Right ventricle myocardium superior (tissue), 1 donor: ENCODE measurements around the gene MRC2. TPM values are rescaled to one million over a fixed set of nuclear protein-coding genes. Genes with fewer than 3 reads are reported as not detected.
A peak's percentile ranks its signal among the peaks of the same experiment; 100 is the strongest.

Experiments
- ATAC-seq: fragments of 200-7000 bp; cut with Tn5 transposase; one replicate; pipeline ENCODE4 v1.9.1; 2020; ENCODE audit warnings: mild to moderate bottlenecking; ENCODE audit not compliant: poor library complexity
- DNase-seq: peaks from one replicate; pipeline ENCODE4 v3.0.0-alpha.2; 2020
- intact Hi-C: fragments of 100-400 bp; cut with DNase I; formaldehyde crosslinking; loops from one replicate; pipeline ENCODE4 v1.11.2; 2022
- total RNA-seq: library from RNA; stranded (reverse); fragmentation: NEBNext Ultra II Directional; extraction: Animal tissue kit (Norgen Biotek cat#: 25700); gene quantifications from one replicate; pipeline ENCODE4 v1.2.1, GENCODE V29; 2021
- donor health status: DM: no; HTN: yes; CAD: no; lungs with severe emphysema.

Gene MRC2
- total RNA-seq, 1 donor from 2014 or later, result 23.0 TPM

- DNase-seq, result no peak
- intact Hi-C loops, result no loop called here
- ATAC-seq, result no peak
Observed at GRCh38 chr17:62630365-62631085, 3.1 kb downstream of the MRC2 start.

DNA sequence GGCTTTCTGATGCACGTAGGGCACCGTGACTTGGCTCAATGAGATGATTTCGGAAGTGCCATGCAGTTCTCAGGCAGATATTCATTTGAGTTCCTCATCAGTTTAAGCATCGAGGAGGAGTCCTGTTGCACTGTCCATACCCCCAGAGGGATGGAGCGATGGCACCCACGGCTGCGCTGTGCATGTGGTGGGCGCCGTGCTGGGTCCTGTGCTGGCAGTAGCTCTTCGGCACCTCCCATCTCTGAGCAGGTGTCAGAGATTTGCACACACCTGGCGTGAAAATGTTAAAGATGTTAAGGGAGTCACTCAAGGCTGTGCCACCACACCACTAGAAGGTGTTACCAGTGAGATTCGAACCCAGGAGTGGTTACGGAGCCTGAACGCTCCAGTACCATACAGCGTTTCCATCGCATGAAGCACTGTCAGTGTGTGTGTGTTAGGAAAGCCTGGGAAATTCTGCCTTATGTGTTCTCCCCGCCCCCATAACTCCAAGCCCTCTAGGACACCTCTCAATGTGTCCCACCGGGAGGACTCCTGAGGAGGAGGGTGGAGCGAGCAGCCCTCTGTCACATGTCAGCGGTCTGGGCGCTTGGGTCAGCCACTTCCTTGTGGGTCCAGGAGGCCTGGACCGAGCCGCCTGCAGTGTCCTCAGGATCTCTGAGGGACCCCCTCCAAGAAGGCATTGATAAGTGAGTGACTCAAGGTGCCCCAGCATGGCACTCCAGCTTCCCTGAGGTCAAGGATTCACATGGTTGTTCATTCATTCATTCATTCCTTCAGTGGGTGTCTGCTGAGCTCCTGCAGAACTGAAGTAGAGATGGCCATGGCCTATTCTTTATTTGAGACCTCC is 3.8 kb downstream of the MRC2 start:
- ATAC-seq, result no peak
- intact Hi-C loops, result no loop called here
- DNase-seq, result no peak

GRCh38 chr17:62631936-62632924 is 4.8 kb downstream of the MRC2 start:
- ATAC-seq, result no peak
- no peak for DNase-seq
- intact Hi-C loops, result no loop called here

GRCh38 chr17:62637809-62638208 is 10.3 kb downstream of the MRC2 start:
- no peak for ATAC-seq
- DNase-seq, result no peak
- intact Hi-C loops, result no loop called here

DNA sequence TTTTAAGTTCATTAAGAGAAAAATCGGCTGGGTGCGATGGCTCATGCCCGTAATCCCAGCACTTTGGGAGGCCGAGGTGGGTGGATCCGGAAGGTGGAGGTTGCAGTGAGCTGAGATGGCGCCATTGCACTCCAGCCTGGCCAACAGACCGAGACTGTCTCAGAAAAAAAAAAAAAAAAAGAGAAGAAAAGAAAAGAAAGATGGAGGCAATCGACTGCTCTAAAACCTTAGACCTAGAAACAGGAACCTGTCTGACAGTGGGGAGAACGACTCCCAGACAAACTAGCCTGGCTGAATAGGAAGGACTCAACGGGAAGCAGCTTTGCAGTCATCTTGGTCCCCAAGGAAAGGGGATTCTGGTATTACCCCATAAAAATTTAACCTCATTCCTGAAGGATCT is 13.7 kb downstream of the MRC2 start:
- intact Hi-C loops, result no loop called here

GRCh38 chr17:62641951-62642350 is 14.5 kb downstream of the MRC2 start:
- ATAC-seq (no peak), DNase-seq (no peak)
- intact Hi-C loops, result no loop called here

More for the DNA sequence above, 13.7 kb downstream of the MRC2 start:
- ATAC-seq, result no peak
- DNase-seq, result no peak

GRCh38 chr17:62643496-62643895 is 16.0 kb downstream of the MRC2 start:
- ATAC-seq (no peak), DNase-seq (no peak)
- intact Hi-C loops, result no loop called here

GRCh38 chr17:62644487-62645173 is 17.2 kb downstream of the MRC2 start:
- DNase-seq (no peak), ATAC-seq (no peak)
- intact Hi-C loops, result no loop called here

DNA sequence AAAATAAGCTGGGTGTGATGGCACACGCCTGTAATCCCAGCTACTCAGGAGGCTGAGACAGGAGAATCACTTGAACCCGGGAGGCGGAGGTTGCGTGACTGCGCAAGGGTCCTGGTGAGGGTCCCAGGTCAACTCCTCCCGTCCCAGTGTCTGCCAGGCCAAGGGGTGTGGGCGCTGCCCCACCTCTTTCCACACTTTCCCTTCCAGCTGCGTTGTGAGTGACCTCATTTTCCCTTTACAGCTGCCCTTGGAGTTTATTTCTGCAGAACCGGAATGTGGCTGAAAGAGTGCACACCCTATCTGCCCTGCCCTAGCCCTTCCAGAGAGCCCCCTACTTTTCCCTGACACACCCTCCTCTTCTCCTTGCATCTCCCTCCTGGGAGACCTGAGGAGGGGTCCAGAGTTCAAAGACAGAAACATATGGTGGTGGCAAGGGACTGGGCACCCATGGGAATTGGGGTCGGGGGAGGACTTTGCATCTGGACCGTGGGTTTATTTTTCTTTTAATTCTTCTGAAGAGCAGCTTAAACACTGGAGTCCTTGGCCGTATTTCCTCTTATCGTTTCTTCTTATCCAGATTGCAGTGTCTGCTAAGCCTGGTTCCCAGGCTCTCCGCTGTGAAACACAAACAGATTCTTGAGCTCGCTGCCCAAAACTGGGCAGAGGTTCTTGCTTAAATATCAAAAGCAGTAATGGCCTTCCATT is 20.9 kb downstream of the MRC2 start:
- intact Hi-C loops, result no loop called here

DNA sequence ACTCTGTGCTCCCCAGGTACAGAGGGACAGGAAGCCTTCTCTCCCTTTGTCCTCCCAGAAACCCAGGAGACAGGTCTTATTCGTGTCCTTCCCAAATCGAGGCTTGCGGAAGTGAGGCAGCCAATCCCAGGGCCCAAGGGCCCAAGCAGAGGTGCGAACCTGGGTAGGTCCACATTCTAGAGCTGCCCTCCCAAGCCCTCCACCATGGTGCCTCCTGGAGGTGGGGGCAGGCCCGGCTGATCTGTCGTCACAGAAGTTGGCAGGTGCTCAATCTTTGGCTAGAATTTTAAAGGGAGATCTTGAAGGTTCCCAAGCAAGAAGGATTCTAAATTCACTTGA is 21.5 kb downstream of the MRC2 start:
- DNase-seq (no peak), ATAC-seq (no peak)
- intact Hi-C loops, result no loop called here

More for the DNA sequence above, 20.9 kb downstream of the MRC2 start:
- peak; percentile 24 for ATAC-seq
- peak; percentile 55 for DNase-seq

DNA sequence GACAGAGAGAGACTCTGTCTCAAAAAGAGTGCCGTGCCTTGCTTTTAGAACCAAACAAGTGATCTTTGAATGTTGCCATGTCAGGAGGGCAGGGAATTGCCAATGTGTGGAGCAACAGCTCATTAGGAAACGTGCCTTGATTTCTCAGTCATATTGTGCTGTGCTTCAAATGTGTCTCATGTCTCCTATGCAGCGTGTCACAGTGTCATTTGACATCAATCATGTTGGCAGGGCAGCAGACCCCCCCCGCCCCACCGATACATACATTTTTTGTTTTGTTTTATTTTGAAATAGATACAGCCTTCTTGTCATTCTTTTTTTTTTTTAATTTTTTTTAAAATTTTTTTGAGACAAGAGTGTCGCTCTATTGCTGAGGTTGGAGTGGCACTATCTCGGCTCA is 22.1 kb downstream of the MRC2 start:
- DNase-seq (no peak), ATAC-seq (no peak)
- intact Hi-C loops, result no loop called here

DNA sequence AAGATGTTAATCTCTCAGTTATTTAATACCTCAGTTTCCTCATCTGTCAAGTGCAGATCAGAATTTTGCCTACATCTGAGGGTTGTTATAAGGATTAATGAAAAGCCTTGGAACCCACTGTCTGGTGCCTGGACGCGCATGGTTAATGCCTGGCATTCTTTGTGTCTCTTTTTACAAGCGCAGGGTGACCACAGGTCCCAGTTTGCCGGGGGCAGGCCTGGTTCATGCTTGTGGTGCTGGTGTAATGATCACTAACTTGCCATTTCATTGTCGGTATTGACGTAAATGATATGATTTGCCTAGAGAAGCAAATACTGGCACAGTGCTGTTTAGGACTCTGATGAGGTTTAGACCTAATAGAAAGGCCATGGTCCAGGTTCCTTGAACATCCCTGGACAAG is 23.1 kb downstream of the MRC2 start:
- intact Hi-C loops, result no loop called here
- no peak for DNase-seq
- ATAC-seq, result no peak

GRCh38 chr17:62652251-62653001 is 25.0 kb downstream of the MRC2 start:
- DNase-seq (peak; percentile 83), ATAC-seq (peak; percentile 66)
- intact Hi-C loops, result no loop called here

DNA sequence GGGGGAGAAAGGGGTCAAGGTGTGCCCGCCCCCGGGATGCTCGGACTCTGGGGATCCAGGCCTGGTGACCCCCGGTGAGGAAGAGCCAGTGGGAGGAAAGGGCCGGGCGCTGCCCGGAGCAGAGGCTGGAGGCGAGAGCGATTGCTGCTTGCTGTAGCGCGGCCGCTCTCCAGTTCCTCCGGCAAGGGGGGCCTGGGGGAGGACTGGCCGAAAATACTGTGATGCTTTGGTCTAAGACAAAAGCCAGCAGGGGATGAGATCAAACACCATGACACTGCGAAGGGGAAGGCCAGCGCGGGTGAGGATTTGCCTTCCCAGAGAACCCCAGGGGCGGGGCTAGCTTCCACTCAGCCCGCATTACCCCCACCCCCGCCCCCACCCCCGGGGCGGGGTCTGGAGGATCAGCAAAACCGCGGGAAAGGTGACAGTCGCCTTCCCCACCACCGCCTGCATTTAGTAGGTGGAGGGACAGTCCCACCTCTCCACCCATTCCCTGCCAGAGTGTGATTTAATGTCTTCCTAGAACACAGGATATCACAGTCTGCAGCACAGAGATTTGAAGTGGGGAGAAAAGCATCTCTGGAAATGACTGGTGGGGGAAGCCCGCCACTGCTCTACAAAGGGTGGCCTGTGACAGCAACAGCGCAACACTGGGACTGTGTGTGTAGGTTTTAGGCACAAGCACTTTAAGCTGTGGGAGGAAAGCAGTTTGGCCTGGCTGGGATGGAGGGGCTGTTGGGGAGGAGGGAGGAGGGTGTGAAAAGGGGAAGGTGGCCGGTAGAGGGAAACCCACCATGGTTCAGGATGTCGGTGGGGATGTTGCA is 25.7 kb downstream of the MRC2 start:
- ATAC-seq (peak; percentile 62), DNase-seq (peak; percentile 83)
- intact Hi-C loops, result no loop called here

- ATAC-seq (peak; percentile 88), DNase-seq (peak; percentile 92)
- intact Hi-C loops, result no loop called here
Observed at GRCh38 chr17:62653826-62654761, 26.6 kb downstream of the MRC2 start.
